ENCODE results near the gene CACFD1. TPM values are rescaled to one million over a fixed set of nuclear protein-coding genes. Genes with fewer than 3 reads are reported as not detected.

The CACFD1 gene
- total RNA-seq, 2 experiments from 2014 or later, result 1.3 to 1.4 TPM

- no peak for DNase-seq
- TF ChIP-seq CTCF (IDR thresholded peaks at IDR 0.05), result no peak
- Mint-ChIP-seq H3K36me3 (ENCODE audit: low read depth) (no peaks in the 10 kb centered on the region), H3K27ac (no peak overlapping the region), H3K4me3 (no peak overlapping the region), H3K27me3 (no peaks in the 10 kb centered on the region), H3K4me1 (ENCODE audit: low read depth) (no peaks in the 10 kb centered on the region), H3K9me3 (no peaks in the 10 kb centered on the region)
- POLR2A ChIA-PET, result no interaction called here
- no peak for ATAC-seq
- CTCF ChIA-PET, result no interaction called here
- intact Hi-C loops (cut with micrococcal nuclease), result no loop called here
These were observed 34.2 kb downstream of the CACFD1 start for GRCh38 chr9:133493845-133494540.

- TF ChIP-seq CTCF (IDR thresholded peaks at IDR 0.05), result no peak
- H3K9me3 Mint-ChIP-seq, result no peaks in the 10 kb centered on the region
- no peak overlapping the region for H3K27ac Mint-ChIP-seq
- no peaks in the 10 kb centered on the region for H3K27me3 Mint-ChIP-seq
- CTCF ChIA-PET, result interaction anchor here (0.9 kb wide), 1 partner anchor 8 kb away, joined by 3 read pairs; no protein-coding TSS in a partner anchor
- no peak for DNase-seq
- no peak overlapping the region for H3K4me3 Mint-ChIP-seq
- intact Hi-C loops (cut with micrococcal nuclease), result no loop called here
- ATAC-seq, result no peak
- H3K4me1 Mint-ChIP-seq (ENCODE audit: low read depth), result no peaks in the 10 kb centered on the region
- POLR2A ChIA-PET, result no interaction called here
- no peaks in the 10 kb centered on the region for H3K36me3 Mint-ChIP-seq (ENCODE audit: low read depth)
These were observed 35.0 kb downstream of the CACFD1 start for GRCh38 chr9:133494636-133495326.

GRCh38 chr9:133495327-133496293 is 35.8 kb downstream of the CACFD1 start:
- ATAC-seq, result no peak
- ChIA-PET POLR2A (interaction anchor here (0.9 kb wide), 1 partner anchor 243 kb away, joined by 3 read pairs; no protein-coding TSS in a partner anchor), CTCF (interaction anchor here (0.8 to 1.3 kb wide), 3 partner anchors 9 to 90 kb away, joined by 3 read pairs; no protein-coding TSS in a partner anchor)
- Mint-ChIP-seq H3K36me3 (ENCODE audit: low read depth) (no peaks in the 10 kb centered on the region), H3K9me3 (no peaks in the 10 kb centered on the region), H3K27ac (no peak overlapping the region), H3K27me3 (no peaks in the 10 kb centered on the region), H3K4me1 (ENCODE audit: low read depth) (no peaks in the 10 kb centered on the region), H3K4me3 (no peak overlapping the region)
- intact Hi-C loops (cut with micrococcal nuclease), result no loop called here
- no peak for TF ChIP-seq CTCF (IDR thresholded peaks at IDR 0.05)
- no peak for DNase-seq

GRCh38 chr9:133496861-133497842 is 37.4 kb downstream of the CACFD1 start:
- no peak overlapping the region for H3K27ac Mint-ChIP-seq
- ChIA-PET POLR2A (interaction anchor here (0.9 kb wide), 1 partner anchor 241 kb away, joined by 3 read pairs; no protein-coding TSS in a partner anchor), CTCF (interaction anchor here (1.3 kb wide), 1 partner anchor 12 kb away, joined by 3 read pairs; no protein-coding TSS in a partner anchor)
- no peak for TF ChIP-seq CTCF (IDR thresholded peaks at IDR 0.05)
- no peaks in the 10 kb centered on the region for H3K4me1 Mint-ChIP-seq (ENCODE audit: low read depth)
- DNase-seq (no peak), ATAC-seq (no peak)
- H3K4me3 Mint-ChIP-seq, result no peak overlapping the region
- no peaks in the 10 kb centered on the region for H3K27me3 Mint-ChIP-seq
- H3K36me3 Mint-ChIP-seq (ENCODE audit: low read depth), result no peaks in the 10 kb centered on the region
- intact Hi-C loops (cut with micrococcal nuclease), result no loop called here
- H3K9me3 Mint-ChIP-seq, result peaks cover 6% of the 10 kb centered on the region

Measured in activated CD8-positive, alpha-beta T cell treated with anti-CD3 and anti-CD28 coated beads for 36 hours (primary cell).